HEK293 (cell line): ENCODE data around the gene POLD1.
A peak's percentile ranks its signal among the peaks of the same experiment; 100 is the strongest.

ENCODE experiments used
- GLI4 ChIP-seq: fragments of 450-650 bp; formaldehyde crosslinking; IDR thresholded peaks from 2 replicates; pipeline ENCODE4 v1.5.1; 2016; ENCODE audit warnings: missing biosample characterization, missing genetic modification characterization
- RBAK ChIP-seq: fragments of 450-650 bp; formaldehyde crosslinking; IDR thresholded peaks from 2 replicates; pipeline ENCODE4 v1.5.1; 2016; ENCODE audit warnings: missing biosample characterization, missing genetic modification characterization
- SALL2 ChIP-seq: fragments of 450-650 bp; formaldehyde crosslinking; IDR thresholded peaks from 2 replicates; pipeline ENCODE4 v1.5.0; 2017; ENCODE audit warnings: missing biosample characterization, mild to moderate bottlenecking, missing genetic modification characterization, borderline replicate concordance
- TRIM28 ChIP-seq: IDR thresholded peaks from 2 replicates; pipeline ENCODE4 v1.6.1; 2011; ENCODE audit warnings: low read length, control low read depth, borderline replicate concordance
- ZBTB1 ChIP-seq: fragments of 450-650 bp; formaldehyde crosslinking; IDR thresholded peaks from 2 replicates; pipeline ENCODE4 v1.5.1; 2016; ENCODE audit warnings: missing biosample characterization, missing genetic modification characterization
- ZBTB7A ChIP-seq: fragments of 450-650 bp; formaldehyde crosslinking; IDR thresholded peaks from 2 replicates; pipeline ENCODE4 v1.5.1; 2016; ENCODE audit warnings: low read depth, missing biosample characterization, missing genetic modification characterization
- ZNF223 ChIP-seq: fragments of 450-650 bp; formaldehyde crosslinking; IDR thresholded peaks from 2 replicates; pipeline ENCODE4 v1.5.1; 2016; ENCODE audit warnings: missing biosample characterization, missing genetic modification characterization
- ZNF266 ChIP-seq: fragments of 450-650 bp; formaldehyde crosslinking; IDR thresholded peaks from 2 replicates; pipeline ENCODE4 v1.5.1; 2016; ENCODE audit warnings: missing biosample characterization, missing genetic modification characterization, low read depth
- ZNF302 ChIP-seq: fragments of 450-650 bp; formaldehyde crosslinking; IDR thresholded peaks from 2 replicates; pipeline ENCODE4 v1.5.1; 2016; ENCODE audit warnings: missing biosample characterization, missing genetic modification characterization, low read depth
- ZNF404 ChIP-seq: fragments of 450-650 bp; formaldehyde crosslinking; IDR thresholded peaks from 2 replicates; pipeline ENCODE4 v1.5.1; 2017; ENCODE audit warnings: missing biosample characterization, missing genetic modification characterization
- ZNF426 ChIP-seq: fragments of 450-650 bp; formaldehyde crosslinking; IDR thresholded peaks from 2 replicates; pipeline ENCODE4 v1.5.1; 2017; ENCODE audit warnings: missing biosample characterization, missing genetic modification characterization, mild to moderate bottlenecking, inconsistent platforms, moderate library complexity
- ZNF510 ChIP-seq: fragments of 450-650 bp; formaldehyde crosslinking; IDR thresholded peaks from 2 replicates; pipeline ENCODE4 v1.5.1; 2018; ENCODE audit warnings: mild to moderate bottlenecking, missing genetic modification characterization, missing biosample characterization; ENCODE audit not compliant: insufficient replicate concordance
- ZNF544 ChIP-seq: fragments of 450-650 bp; formaldehyde crosslinking; IDR thresholded peaks from 2 replicates; pipeline ENCODE4 v1.5.0; 2017; ENCODE audit warnings: missing biosample characterization, missing genetic modification characterization
- ZNF629 ChIP-seq: fragments of 450-650 bp; formaldehyde crosslinking; IDR thresholded peaks from 2 replicates; pipeline ENCODE4 v1.5.1; 2017; ENCODE audit warnings: missing biosample characterization, missing genetic modification characterization
- ZNF660 ChIP-seq: fragments of 450-650 bp; IDR thresholded peaks from 2 replicates; pipeline ENCODE4 v1.5.1; 2018; ENCODE audit warnings: missing biosample characterization, mild to moderate bottlenecking, missing genetic modification characterization
- ZNF76 ChIP-seq: fragments of 450-650 bp; formaldehyde crosslinking; IDR thresholded peaks from 2 replicates; pipeline ENCODE4; 2016; ENCODE audit warnings: low read depth, missing biosample characterization, missing genetic modification characterization, borderline replicate concordance
- ZNF768 ChIP-seq: fragments of 450-650 bp; formaldehyde crosslinking; IDR thresholded peaks from 2 replicates; pipeline ENCODE4 v1.5.1; 2018; ENCODE audit warnings: missing biosample characterization, mild to moderate bottlenecking, missing genetic modification characterization
- ZNF785 ChIP-seq: fragments of 450-650 bp; formaldehyde crosslinking; IDR thresholded peaks from 2 replicates; pipeline ENCODE4 v1.5.1; 2016; ENCODE audit warnings: missing biosample characterization, missing genetic modification characterization
- ZNF837 ChIP-seq: fragments of 450-650 bp; formaldehyde crosslinking; IDR thresholded peaks from 2 replicates; pipeline ENCODE4 v1.5.1; 2016; ENCODE audit warnings: missing biosample characterization, missing genetic modification characterization
- ZSCAN16 ChIP-seq: fragments of 450-650 bp; formaldehyde crosslinking; IDR thresholded peaks from 2 replicates; pipeline ENCODE4 v1.5.1; 2016; ENCODE audit warnings: missing biosample characterization, missing genetic modification characterization
- ZSCAN23 ChIP-seq: fragments of 450-650 bp; formaldehyde crosslinking; IDR thresholded peaks from 2 replicates; pipeline ENCODE4 v1.5.1; 2016; ENCODE audit warnings: missing biosample characterization, missing genetic modification characterization
- ZSCAN30 ChIP-seq: fragments of 450-650 bp; IDR thresholded peaks from 2 replicates; pipeline ENCODE4 v1.5.1; 2018; ENCODE audit warnings: missing biosample characterization, mild to moderate bottlenecking, missing genetic modification characterization, moderate library complexity
- TF ChIP-seq, protein P1 (sequence below): fragments of 450-650 bp; formaldehyde crosslinking; IDR thresholded peaks from 2 replicates; pipeline ENCODE4 v1.5.1; 2016; ENCODE audit warnings: missing biosample characterization, missing genetic modification characterization
- TF ChIP-seq, protein P2 (sequence below): fragments of 450-650 bp; formaldehyde crosslinking; IDR thresholded peaks from 2 replicates; pipeline ENCODE4 v1.5.1; 2016; ENCODE audit warnings: missing biosample characterization, missing genetic modification characterization
- TF ChIP-seq, protein P3 (sequence below): fragments of 450-650 bp; formaldehyde crosslinking; IDR thresholded peaks from 2 replicates; pipeline ENCODE4 v1.5.1; 2017; ENCODE audit warnings: missing biosample characterization, missing genetic modification characterization
- TF ChIP-seq, protein P4 (sequence below): sonication (generic); formaldehyde crosslinking; IDR thresholded peaks from 2 replicates; pipeline ENCODE4 v1.8.1; 2022; ENCODE audit warnings: mild to moderate bottlenecking, moderate library complexity, missing genetic modification reagents
- TF ChIP-seq, protein P5 (sequence below): fragments of 450-650 bp; formaldehyde crosslinking; IDR thresholded peaks from 2 replicates; pipeline ENCODE4 v1.5.1; 2016; ENCODE audit warnings: missing biosample characterization, missing genetic modification characterization, low read depth
- TF ChIP-seq, protein P6 (sequence below): fragments of 450-650 bp; formaldehyde crosslinking; IDR thresholded peaks from 2 replicates; pipeline ENCODE4 v1.5.1; 2016; ENCODE audit warnings: missing biosample characterization, missing genetic modification characterization

POLD1 gene

DNA sequence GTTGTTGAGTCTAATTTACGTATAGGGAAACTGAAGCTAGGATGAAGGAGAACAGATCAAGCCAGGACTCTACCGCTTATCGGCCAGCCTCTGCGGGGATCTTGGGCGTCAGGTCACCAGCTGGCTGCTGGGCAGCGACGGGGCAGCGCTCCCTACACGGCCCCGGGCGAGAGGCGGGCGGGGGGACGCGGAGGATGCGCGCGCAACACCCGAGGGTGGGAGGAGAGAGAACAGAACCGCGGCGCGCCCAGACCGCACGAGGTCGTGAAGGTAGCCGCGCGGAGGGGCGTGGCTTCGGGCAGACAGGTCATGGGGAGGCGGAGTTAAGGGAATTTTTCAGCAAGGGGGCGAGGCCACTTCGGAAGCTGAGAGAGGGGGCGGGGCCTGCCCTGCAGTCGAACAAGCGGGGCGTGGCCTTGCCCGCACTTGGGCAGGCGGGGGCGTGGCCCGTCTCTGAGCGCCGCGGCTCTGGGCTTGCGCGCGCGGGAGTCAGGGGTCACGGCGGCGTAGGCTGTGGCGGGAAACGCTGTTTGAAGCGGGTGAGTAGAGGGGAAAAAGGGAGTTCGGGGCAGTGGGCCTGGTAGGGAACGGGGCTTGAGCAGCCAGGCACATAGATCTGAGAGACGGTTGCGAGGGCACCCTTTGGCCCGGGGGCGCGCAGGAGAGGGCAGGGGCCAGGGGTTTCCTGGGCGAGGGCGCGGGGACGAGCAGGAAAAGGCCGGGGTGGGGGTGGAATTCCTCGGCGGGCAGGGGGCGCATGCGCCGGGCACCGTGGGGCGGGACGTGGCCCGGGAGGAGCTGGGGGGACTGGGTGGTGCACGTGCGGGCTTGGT, at the start of gene POLD1 (continued):
- TF ChIP-seq ZNF837 (tag by site-specific recombination) = no peak
- TF ChIP-seq ZNF404 = no peak
- TF ChIP-seq ZNF768 = no peak
- no peak; the same call in 1 of the 2 replicates for TF ChIP-seq ZNF660 (tag by site-specific recombination)
- TF ChIP-seq ZNF785 (tag by site-specific recombination) = no peak
- TF ChIP-seq ZNF302 = no peak
- TF ChIP-seq ZNF426 (tag by site-specific recombination) = no peak
- TF ChIP-seq, protein P1, sequence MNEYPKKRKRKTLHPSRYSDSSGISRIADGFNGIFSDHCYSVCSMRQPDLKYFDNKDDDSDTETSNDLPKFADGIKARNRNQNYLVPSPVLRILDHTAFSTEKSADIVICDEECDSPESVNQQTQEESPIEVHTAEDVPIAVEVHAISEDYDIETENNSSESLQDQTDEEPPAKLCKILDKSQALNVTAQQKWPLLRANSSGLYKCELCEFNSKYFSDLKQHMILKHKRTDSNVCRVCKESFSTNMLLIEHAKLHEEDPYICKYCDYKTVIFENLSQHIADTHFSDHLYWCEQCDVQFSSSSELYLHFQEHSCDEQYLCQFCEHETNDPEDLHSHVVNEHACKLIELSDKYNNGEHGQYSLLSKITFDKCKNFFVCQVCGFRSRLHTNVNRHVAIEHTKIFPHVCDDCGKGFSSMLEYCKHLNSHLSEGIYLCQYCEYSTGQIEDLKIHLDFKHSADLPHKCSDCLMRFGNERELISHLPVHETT (tag by site-specific recombination) = no peak; the same call in 1 of the 2 replicates
- TF ChIP-seq, protein P2, sequence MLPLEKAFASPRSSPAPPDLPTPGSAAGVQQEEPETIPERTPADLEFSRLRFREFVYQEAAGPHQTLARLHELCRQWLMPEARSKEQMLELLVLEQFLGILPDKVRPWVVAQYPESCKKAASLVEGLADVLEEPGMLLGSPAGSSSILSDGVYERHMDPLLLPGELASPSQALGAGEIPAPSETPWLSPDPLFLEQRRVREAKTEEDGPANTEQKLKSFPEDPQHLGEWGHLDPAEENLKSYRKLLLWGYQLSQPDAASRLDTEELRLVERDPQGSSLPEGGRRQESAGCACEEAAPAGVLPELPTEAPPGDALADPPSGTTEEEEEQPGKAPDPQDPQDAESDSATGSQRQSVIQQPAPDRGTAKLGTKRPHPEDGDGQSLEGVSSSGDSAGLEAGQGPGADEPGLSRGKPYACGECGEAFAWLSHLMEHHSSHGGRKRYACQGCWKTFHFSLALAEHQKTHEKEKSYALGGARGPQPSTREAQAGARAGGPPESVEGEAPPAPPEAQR (tag by site-specific recombination) = no peak
- TF ChIP-seq, protein P3, sequence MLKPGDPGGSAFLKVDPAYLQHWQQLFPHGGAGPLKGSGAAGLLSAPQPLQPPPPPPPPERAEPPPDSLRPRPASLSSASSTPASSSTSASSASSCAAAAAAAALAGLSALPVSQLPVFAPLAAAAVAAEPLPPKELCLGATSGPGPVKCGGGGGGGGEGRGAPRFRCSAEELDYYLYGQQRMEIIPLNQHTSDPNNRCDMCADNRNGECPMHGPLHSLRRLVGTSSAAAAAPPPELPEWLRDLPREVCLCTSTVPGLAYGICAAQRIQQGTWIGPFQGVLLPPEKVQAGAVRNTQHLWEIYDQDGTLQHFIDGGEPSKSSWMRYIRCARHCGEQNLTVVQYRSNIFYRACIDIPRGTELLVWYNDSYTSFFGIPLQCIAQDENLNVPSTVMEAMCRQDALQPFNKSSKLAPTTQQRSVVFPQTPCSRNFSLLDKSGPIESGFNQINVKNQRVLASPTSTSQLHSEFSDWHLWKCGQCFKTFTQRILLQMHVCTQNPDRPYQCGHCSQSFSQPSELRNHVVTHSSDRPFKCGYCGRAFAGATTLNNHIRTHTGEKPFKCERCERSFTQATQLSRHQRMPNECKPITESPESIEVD (tag by site-specific recombination) = no peak
- TF ChIP-seq ZBTB7A (tag by site-specific recombination) = peak; percentile 55; the same call in 1 of the 2 replicates
- TF ChIP-seq RBAK (tag by site-specific recombination) = no peak
- 0 out of 2 replicates have a peak, but pooled peaks have one; percentile 42 for TF ChIP-seq ZBTB1 (tag by site-specific recombination)
- peak; percentile 60 for TF ChIP-seq ZNF629
- TF ChIP-seq, protein P4, sequence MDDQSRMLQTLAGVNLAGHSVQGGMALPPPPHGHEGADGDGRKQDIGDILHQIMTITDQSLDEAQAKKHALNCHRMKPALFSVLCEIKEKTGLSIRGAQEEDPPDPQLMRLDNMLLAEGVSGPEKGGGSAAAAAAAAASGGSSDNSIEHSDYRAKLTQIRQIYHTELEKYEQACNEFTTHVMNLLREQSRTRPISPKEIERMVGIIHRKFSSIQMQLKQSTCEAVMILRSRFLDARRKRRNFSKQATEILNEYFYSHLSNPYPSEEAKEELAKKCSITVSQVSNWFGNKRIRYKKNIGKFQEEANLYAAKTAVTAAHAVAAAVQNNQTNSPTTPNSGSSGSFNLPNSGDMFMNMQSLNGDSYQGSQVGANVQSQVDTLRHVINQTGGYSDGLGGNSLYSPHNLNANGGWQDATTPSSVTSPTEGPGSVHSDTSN (CRISPR knock-in tag) = no peak; the same call in 1 of the 2 replicates
- no peak for TF ChIP-seq ZNF544 (tag by site-specific recombination)
- no peak for TF ChIP-seq ZNF223
- TF ChIP-seq ZNF510 (tag by site-specific recombination) = no peak
- TF ChIP-seq ZSCAN23 = no peak
- TF ChIP-seq ZSCAN30 (tag by site-specific recombination) = peak; percentile 37; the same call in 1 of the 2 replicates
- TF ChIP-seq ZNF76 (tag by site-specific recombination) = peak; percentile 50; the same call in 1 of the 2 replicates
- no peak for TF ChIP-seq SALL2 (tag by site-specific recombination)
- no peak for TF ChIP-seq ZSCAN16 (tag by site-specific recombination)
- peak; percentile 94 for TF ChIP-seq GLI4 (tag by site-specific recombination)
- no peak for TF ChIP-seq ZNF266
- TF ChIP-seq, protein P5, sequence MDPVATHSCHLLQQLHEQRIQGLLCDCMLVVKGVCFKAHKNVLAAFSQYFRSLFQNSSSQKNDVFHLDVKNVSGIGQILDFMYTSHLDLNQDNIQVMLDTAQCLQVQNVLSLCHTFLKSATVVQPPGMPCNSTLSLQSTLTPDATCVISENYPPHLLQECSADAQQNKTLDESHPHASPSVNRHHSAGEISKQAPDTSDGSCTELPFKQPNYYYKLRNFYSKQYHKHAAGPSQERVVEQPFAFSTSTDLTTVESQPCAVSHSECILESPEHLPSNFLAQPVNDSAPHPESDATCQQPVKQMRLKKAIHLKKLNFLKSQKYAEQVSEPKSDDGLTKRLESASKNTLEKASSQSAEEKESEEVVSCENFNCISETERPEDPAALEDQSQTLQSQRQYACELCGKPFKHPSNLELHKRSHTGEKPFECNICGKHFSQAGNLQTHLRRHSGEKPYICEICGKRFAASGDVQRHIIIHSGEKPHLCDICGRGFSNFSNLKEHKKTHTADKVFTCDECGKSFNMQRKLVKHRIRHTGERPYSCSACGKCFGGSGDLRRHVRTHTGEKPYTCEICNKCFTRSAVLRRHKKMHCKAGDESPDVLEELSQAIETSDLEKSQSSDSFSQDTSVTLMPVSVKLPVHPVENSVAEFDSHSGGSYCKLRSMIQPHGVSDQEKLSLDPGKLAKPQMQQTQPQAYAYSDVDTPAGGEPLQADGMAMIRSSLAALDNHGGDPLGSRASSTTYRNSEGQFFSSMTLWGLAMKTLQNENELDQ = no peak
- no peak for TF ChIP-seq TRIM28
- TF ChIP-seq, protein P6, sequence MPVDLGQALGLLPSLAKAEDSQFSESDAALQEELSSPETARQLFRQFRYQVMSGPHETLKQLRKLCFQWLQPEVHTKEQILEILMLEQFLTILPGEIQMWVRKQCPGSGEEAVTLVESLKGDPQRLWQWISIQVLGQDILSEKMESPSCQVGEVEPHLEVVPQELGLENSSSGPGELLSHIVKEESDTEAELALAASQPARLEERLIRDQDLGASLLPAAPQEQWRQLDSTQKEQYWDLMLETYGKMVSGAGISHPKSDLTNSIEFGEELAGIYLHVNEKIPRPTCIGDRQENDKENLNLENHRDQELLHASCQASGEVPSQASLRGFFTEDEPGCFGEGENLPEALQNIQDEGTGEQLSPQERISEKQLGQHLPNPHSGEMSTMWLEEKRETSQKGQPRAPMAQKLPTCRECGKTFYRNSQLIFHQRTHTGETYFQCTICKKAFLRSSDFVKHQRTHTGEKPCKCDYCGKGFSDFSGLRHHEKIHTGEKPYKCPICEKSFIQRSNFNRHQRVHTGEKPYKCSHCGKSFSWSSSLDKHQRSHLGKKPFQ (tag by site-specific recombination) = no peak
